H1 (cell line): ENCODE results near the gene UFC1. TPM values are rescaled to one million over a fixed set of nuclear protein-coding genes. Genes with fewer than 3 reads are reported as not detected.

ENCODE experiments used
- ASH2L ChIP-seq: fragments of 200-600, 300-600 bp; sonication (generic); IDR thresholded peaks from one replicate; pipeline ENCODE4 v1.7.1; 2017; ENCODE audit warnings: low read length
- CEBPB ChIP-seq: IDR thresholded peaks from 2 replicates; pipeline ENCODE4 v1.6.1; 2012; ENCODE audit warnings: low read depth, low read length
- CREB1 ChIP-seq: IDR thresholded peaks from 2 replicates; pipeline ENCODE4 v1.6.1; 2012; ENCODE audit warnings: inconsistent platforms
- CTBP2 ChIP-seq: IDR thresholded peaks from 2 replicates; pipeline ENCODE4 v1.7.0; 2011; ENCODE audit warnings: borderline replicate concordance, mild to moderate bottlenecking, moderate library complexity, mixed read lengths, low read length; ENCODE audit not compliant: insufficient read depth, insufficient read length
- EP300 ChIP-seq, 2 experiments: IDR thresholded peaks; 1 replicate in 1 of 2; 2 replicates in 1 of 2; pipeline ENCODE4 v1.6.1; 2011 to 2012; ENCODE audit warnings: low read depth in 2 of 2, low read length in 2 of 2, mild to moderate bottlenecking in 2 of 2, borderline replicate concordance in 1 of 2, inconsistent platforms in 1 of 2, moderate library complexity in 1 of 2
- GTF2F1 ChIP-seq: IDR thresholded peaks from 2 replicates; pipeline ENCODE4 v1.6.1; 2012; ENCODE audit warnings: low read depth, low read length, improper control_type of control experiment, borderline replicate concordance
- HDAC2 ChIP-seq, 2 experiments: fragments of 300-600 bp in 1 of 2; sonication (generic) in 1 of 2; IDR thresholded peaks; 2 replicates each; pipeline ENCODE4 v1.6.1; 2011 to 2012; ENCODE audit warnings: low read depth in 2 of 2, low read length in 2 of 2, mild to moderate bottlenecking in 2 of 2, moderate library complexity in 2 of 2, borderline replicate concordance in 1 of 2, inconsistent platforms in 1 of 2
- JUND ChIP-seq: IDR thresholded peaks from 2 replicates; pipeline ENCODE4 v1.6.1; 2011; ENCODE audit warnings: mild to moderate bottlenecking, improper control_type of control experiment, low read length
- KDM1A ChIP-seq: fragments of 200-600, 300-600 bp; sonication (generic); IDR thresholded peaks from 2 replicates; pipeline ENCODE4 v1.7.1; 2016; ENCODE audit warnings: mild to moderate bottlenecking, low read length, borderline replicate concordance
- POLR2A ChIP-seq, 2 experiments: IDR thresholded peaks; 1 replicate in 1 of 2; 2 replicates in 1 of 2; pipeline ENCODE4 v1.6.1; 2011; ENCODE audit warnings: low read depth in 2 of 2, low read length in 2 of 2, mild to moderate bottlenecking in 2 of 2; ENCODE audit errors: control extremely low read depth in 1 of 2
- SIX5 ChIP-seq: IDR thresholded peaks from 2 replicates; pipeline ENCODE4 v1.6.1; 2011; ENCODE audit warnings: mild to moderate bottlenecking, low read depth, low read length
- SRF ChIP-seq: IDR thresholded peaks from 2 replicates; pipeline ENCODE4 v1.6.1; 2011; ENCODE audit warnings: mild to moderate bottlenecking, low read depth, low read length, moderate library complexity
- TAF7 ChIP-seq: optimal IDR thresholded peaks from 2 replicates; pipeline ENCODE3; 2011; ENCODE audit warnings: low read depth, mild to moderate bottlenecking, inconsistent platforms, low read length, moderate library complexity, borderline replicate concordance
- TBP ChIP-seq: IDR thresholded peaks from 2 replicates; pipeline ENCODE4 v1.6.1; 2011; ENCODE audit warnings: low read depth, low read length, improper control_type of control experiment
- TCF12 ChIP-seq: IDR thresholded peaks from 2 replicates; pipeline ENCODE4 v1.6.1; 2011; ENCODE audit warnings: low read depth, mild to moderate bottlenecking, low read length
- polyA plus RNA-seq, 7 experiments: library from polyadenylated mRNA; depleted of rRNA in 3 of 7; stranded (reverse) in 5 of 7; unstranded in 2 of 7; fragments of >200 nt in 5 of 7; fragments of 200-250 nt in 2 of 7; gene quantifications; 1 replicate in 5 of 7; 2 replicates in 1 of 7; 4 replicates in 1 of 7; pipeline versions ENCODE4 v1.2.1 to v1.2.3, GENCODE V29; 2011 to 2013; ENCODE audit warnings: missing spikeins in 2 of 7, mixed read lengths in 2 of 7
- total RNA-seq: library from RNA; stranded (reverse); fragmentation: NEBNext Ultra II Directional; extraction: Animal tissue kit (Norgen Biotek cat#: 25700); gene quantifications from 2 replicates; pipeline ENCODE4 v1.2.1, GENCODE V29; 2021
- TF ChIP-seq, protein P1 (sequence below), 3 experiments: IDR thresholded peaks; 1 replicate in 2 of 3; 2 replicates in 1 of 3; pipeline versions ENCODE4 v1.5.1 to v1.6.1; 2011; ENCODE audit warnings: low read length in 3 of 3, mild to moderate bottlenecking in 3 of 3, inconsistent platforms in 2 of 3, low read depth in 1 of 3, moderate library complexity in 1 of 3; ENCODE audit not compliant: insufficient read depth in 1 of 3; ENCODE audit errors: control extremely low read depth in 1 of 3
- TF ChIP-seq, protein P2 (sequence below): IDR thresholded peaks from 2 replicates; pipeline ENCODE4 v1.6.1; 2012; ENCODE audit warnings: low read length, inconsistent platforms

UFC1 gene
- total and polyA plus RNA-seq, 2 of the 8 experiments (the other 6 are each of a cell fraction or from before 2014, with no cell fraction given), result 67.8 to 102 TPM

DNA sequence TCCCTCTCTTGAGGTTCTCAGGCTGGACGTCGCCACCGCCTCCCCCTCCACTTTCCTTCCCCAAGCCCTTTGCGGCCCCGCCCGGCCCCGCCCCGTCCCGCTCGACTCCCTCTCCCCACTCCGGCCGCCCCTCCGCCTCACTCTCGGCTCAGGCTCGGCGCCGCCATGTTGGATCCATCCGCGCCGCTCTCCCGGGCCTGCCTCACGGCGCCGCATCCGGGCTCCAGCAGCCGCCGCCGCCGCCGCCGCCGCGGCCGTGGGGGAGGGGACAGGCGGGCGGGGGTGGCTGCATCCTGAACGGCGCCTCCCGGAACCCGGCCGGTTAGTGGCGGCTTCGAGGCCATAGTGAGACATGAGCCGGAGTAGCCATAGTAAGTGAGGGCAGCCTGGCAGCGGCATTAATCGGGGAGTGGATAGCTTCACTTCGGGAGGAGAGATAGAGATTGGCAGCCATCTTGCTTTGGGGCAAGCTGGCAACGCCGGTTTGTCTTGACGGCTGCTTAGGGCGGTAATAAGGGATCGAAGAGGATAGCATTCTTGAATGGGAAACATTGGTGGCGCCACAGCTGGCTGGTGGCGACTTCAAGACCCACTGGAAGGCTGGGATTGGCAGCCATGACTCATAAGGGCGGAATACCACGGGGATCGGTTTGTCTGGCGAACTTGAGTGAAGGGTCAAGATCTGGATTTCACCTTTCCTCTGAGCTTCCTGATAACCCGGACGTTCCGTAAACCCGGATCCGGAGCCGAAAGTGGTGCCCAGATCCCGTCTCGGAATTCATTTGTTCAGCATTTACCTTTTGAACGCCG, 21.2 kb upstream of the UFC1 start, which contains the start of gene DEDD (continued):
- TF ChIP-seq, protein P1, sequence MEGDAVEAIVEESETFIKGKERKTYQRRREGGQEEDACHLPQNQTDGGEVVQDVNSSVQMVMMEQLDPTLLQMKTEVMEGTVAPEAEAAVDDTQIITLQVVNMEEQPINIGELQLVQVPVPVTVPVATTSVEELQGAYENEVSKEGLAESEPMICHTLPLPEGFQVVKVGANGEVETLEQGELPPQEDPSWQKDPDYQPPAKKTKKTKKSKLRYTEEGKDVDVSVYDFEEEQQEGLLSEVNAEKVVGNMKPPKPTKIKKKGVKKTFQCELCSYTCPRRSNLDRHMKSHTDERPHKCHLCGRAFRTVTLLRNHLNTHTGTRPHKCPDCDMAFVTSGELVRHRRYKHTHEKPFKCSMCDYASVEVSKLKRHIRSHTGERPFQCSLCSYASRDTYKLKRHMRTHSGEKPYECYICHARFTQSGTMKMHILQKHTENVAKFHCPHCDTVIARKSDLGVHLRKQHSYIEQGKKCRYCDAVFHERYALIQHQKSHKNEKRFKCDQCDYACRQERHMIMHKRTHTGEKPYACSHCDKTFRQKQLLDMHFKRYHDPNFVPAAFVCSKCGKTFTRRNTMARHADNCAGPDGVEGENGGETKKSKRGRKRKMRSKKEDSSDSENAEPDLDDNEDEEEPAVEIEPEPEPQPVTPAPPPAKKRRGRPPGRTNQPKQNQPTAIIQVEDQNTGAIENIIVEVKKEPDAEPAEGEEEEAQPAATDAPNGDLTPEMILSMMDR (IDR thresholded peaks at IDR 0.05; ENCODE audit: control extremely low read depth in 1 of 3, insufficient read depth in 1 of 3, low read depth in 1 of 3, low read length in 3 of 3), result peak in 1 of 3 experiments; percentile 31; a peak in 1 of 4 replicates
- TF ChIP-seq CTBP2 (peak; percentile 11), CEBPB (no peak), HDAC2 (IDR thresholded peaks at IDR 0.05; ENCODE audit: borderline replicate concordance in 1 of 2, low read depth in 2 of 2, low read length in 2 of 2) (peak in 1 of 2 experiments; percentile 25; a peak in 1 of 4 replicates), JUND (peak; percentile 81), TBP (peak; percentile 67), TCF12 (0 out of 2 replicates have a peak, but pooled peaks have one; percentile 12), SRF (0 out of 2 replicates have a peak, but pooled peaks have one; percentile 19), TAF7 (peak; percentile 86), GTF2F1 (no peak), SIX5 (peak; percentile 62), KDM1A (no peak), CREB1 (0 out of 2 replicates have a peak, but pooled peaks have one; percentile 33), EP300 (IDR thresholded peaks at IDR 0.05; ENCODE audit: borderline replicate concordance in 1 of 2, low read depth in 2 of 2, low read length in 2 of 2) (no peak; a peak in 1 of 3 replicates), POLR2A (IDR thresholded peaks at IDR 0.05; ENCODE audit: control extremely low read depth in 1 of 2, low read depth in 2 of 2, low read length in 2 of 2) (peak; percentile 59 to 71), ASH2L (peak; percentile 35)
- TF ChIP-seq, protein P2, sequence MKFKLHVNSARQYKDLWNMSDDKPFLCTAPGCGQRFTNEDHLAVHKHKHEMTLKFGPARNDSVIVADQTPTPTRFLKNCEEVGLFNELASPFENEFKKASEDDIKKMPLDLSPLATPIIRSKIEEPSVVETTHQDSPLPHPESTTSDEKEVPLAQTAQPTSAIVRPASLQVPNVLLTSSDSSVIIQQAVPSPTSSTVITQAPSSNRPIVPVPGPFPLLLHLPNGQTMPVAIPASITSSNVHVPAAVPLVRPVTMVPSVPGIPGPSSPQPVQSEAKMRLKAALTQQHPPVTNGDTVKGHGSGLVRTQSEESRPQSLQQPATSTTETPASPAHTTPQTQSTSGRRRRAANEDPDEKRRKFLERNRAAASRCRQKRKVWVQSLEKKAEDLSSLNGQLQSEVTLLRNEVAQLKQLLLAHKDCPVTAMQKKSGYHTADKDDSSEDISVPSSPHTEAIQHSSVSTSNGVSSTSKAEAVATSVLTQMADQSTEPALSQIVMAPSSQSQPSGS, result peak; percentile 46; the same call in 1 of the 2 replicates
